SK-N-MC (cell line): ENCODE measurements around the gene SH2D2A.

Experiments
- EZH2 ChIP-seq: fragments of 200-600 bp; sonication (generic); IDR thresholded peaks from one replicate; pipeline ENCODE4 v1.6.1; 2017; ENCODE audit warnings: antibody characterized with exemption
- POLR2AphosphoS5 ChIP-seq: IDR thresholded peaks from 2 replicates; pipeline ENCODE4 v1.6.1; 2012; ENCODE audit warnings: mild to moderate bottlenecking, low read depth, low read length, borderline replicate concordance

- no peak for TF ChIP-seq EZH2
- no peak for TF ChIP-seq POLR2AphosphoS5
Observed at GRCh38 chr1:156860113-156860627, 43.5 kb upstream of the SH2D2A start.
